ENCODE data around the gene POU6F2.

- TF ChIP-seq, protein P1, sequence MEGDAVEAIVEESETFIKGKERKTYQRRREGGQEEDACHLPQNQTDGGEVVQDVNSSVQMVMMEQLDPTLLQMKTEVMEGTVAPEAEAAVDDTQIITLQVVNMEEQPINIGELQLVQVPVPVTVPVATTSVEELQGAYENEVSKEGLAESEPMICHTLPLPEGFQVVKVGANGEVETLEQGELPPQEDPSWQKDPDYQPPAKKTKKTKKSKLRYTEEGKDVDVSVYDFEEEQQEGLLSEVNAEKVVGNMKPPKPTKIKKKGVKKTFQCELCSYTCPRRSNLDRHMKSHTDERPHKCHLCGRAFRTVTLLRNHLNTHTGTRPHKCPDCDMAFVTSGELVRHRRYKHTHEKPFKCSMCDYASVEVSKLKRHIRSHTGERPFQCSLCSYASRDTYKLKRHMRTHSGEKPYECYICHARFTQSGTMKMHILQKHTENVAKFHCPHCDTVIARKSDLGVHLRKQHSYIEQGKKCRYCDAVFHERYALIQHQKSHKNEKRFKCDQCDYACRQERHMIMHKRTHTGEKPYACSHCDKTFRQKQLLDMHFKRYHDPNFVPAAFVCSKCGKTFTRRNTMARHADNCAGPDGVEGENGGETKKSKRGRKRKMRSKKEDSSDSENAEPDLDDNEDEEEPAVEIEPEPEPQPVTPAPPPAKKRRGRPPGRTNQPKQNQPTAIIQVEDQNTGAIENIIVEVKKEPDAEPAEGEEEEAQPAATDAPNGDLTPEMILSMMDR (IDR thresholded peaks at IDR 0.05; ENCODE audit: low read depth, low read length, poor library complexity, severe bottlenecking) = no peak
- no peak for TF ChIP-seq EZH2phosphoT487 (IDR thresholded peaks at IDR 0.05; ENCODE audit: borderline replicate concordance, low read length)
Observed at GRCh38 chr7:39102234-39102633, 124.5 kb downstream of the POU6F2 start.

Measured in DOHH2 (cell line).